AG04450 (cell line): Measurements from ENCODE around the gene SLC8A2. TPM values are rescaled to one million over a fixed set of nuclear protein-coding genes. Genes with fewer than 3 reads are reported as not detected.

Experiments used
- CTCF ChIA-PET: fragments of 300-600, 350-600 bp; formaldehyde crosslinking; extraction: SDS; loops from one replicate; lab custom pipeline; 2022; ENCODE audit warnings: antibody characterized with exemption, inconsistent platforms; lab: Charles Lee
- POLR2A ChIA-PET: fragments of 350-600 bp; formaldehyde crosslinking; extraction: SDS; loops from one replicate; lab custom pipeline; 2021; ENCODE audit warnings: antibody characterized with exemption, inconsistent platforms; lab: Yijun Ruan, JAX
- DNase-seq: peaks from one replicate; pipeline ENCODE4 v3.0.0-alpha.2; 2011; ENCODE audit warnings: low read depth, low spot score
- H3K27ac ChIP-seq: one replicate; pipeline ENCODE4 v1.5.1; 2012; ENCODE audit warnings: low read depth, low read length, control low read depth
- H3K27me3 ChIP-seq: one replicate; pipeline ENCODE4 v1.6.0; 2012; ENCODE audit warnings: low read length; ENCODE audit not compliant: control insufficient read depth, insufficient read depth
- H3K4me3 ChIP-seq: 2 replicates; pipeline ENCODE4 v1.5.1; 2011; ENCODE audit warnings: mild to moderate bottlenecking, low read depth, low read length, control low read depth
- H3K9me3 ChIP-seq: 2 replicates; pipeline ENCODE4 v1.5.1; 2012; ENCODE audit warnings: low read length; ENCODE audit not compliant: control insufficient read depth, insufficient read depth
- CTCF ChIP-seq: IDR thresholded peaks from 2 replicates; pipeline ENCODE4 v1.5.1; 2011; ENCODE audit warnings: low read depth, low read length, control low read depth, inconsistent platforms
- polyA plus RNA-seq: library from polyadenylated mRNA; depleted of rRNA; stranded (reverse); fragments of >200 nt; gene quantifications from 2 replicates; pipeline ENCODE4 v1.2.3, GENCODE V29; 2011

The SLC8A2 gene
- polyA plus RNA-seq, 1 experiment: 0.05 TPM

- H3K4me3 ChIP-seq: peak overlapping the region; percentile 71
- no peak for DNase-seq
- H3K27ac ChIP-seq: peak overlapping the region; percentile 2
- H3K27me3 ChIP-seq: peaks cover 35% of the 10 kb centered on the region
- no peak for TF ChIP-seq CTCF
- H3K9me3 ChIP-seq: no peaks in the 10 kb centered on the region
- POLR2A ChIA-PET: no interaction called here
- CTCF ChIA-PET: no interaction called here
Observed at GRCh38 chr19:47417746-47418691, 53.7 kb downstream of the SLC8A2 start.

GRCh38 chr19:47417107-47417745, 54.5 kb downstream of the SLC8A2 start:
- no peak for DNase-seq
- TF ChIP-seq CTCF: no peak
- H3K4me3 ChIP-seq: peak overlapping the region; percentile 71
- ChIA-PET POLR2A (no interaction called here), CTCF (no interaction called here)
- H3K9me3 ChIP-seq: no peaks in the 10 kb centered on the region
- H3K27ac ChIP-seq: no peak overlapping the region
- H3K27me3 ChIP-seq: peaks cover 28% of the 10 kb centered on the region

- DNase-seq: no peak
- no peak overlapping the region for H3K27ac ChIP-seq
- TF ChIP-seq CTCF: no peak
- H3K27me3 ChIP-seq: peaks cover 22% of the 10 kb centered on the region
- H3K9me3 ChIP-seq: no peaks in the 10 kb centered on the region
- no peak overlapping the region for H3K4me3 ChIP-seq
- POLR2A ChIA-PET: no interaction called here
- CTCF ChIA-PET: interaction anchor here (1.1 kb wide), 1 partner anchor 25 kb away, joined by 7 read pairs; no protein-coding TSS in a partner anchor
Observed at GRCh38 chr19:47416643-47416985, 55.1 kb downstream of the SLC8A2 start.

- no peak for DNase-seq
- CTCF ChIA-PET: interaction anchor here (1.1 kb wide), 1 partner anchor 25 kb away, joined by 7 read pairs; no protein-coding TSS in a partner anchor
Observed at GRCh38 chr19:47415953-47416642, 55.6 kb downstream of the SLC8A2 start.

More at GRCh38 chr19:47415953-47416642, 55.6 kb downstream of the SLC8A2 start:
- Histone ChIP-seq H3K27ac (no peak overlapping the region), H3K27me3 (peaks cover 17% of the 10 kb centered on the region), H3K4me3 (no peak overlapping the region), H3K9me3 (no peaks in the 10 kb centered on the region)
- no peak for TF ChIP-seq CTCF
- POLR2A ChIA-PET: no interaction called here
